HG03196 (cell line): ENCODE measurements around the gene TNFRSF8.

Experiments
- ATAC-seq: cut with Tn5 transposase; IDR thresholded peaks from one replicate; pipeline ENCODE4 v1.9.1; 2021; ENCODE audit not compliant: unreplicated experiment

Gene TNFRSF8

DNA sequence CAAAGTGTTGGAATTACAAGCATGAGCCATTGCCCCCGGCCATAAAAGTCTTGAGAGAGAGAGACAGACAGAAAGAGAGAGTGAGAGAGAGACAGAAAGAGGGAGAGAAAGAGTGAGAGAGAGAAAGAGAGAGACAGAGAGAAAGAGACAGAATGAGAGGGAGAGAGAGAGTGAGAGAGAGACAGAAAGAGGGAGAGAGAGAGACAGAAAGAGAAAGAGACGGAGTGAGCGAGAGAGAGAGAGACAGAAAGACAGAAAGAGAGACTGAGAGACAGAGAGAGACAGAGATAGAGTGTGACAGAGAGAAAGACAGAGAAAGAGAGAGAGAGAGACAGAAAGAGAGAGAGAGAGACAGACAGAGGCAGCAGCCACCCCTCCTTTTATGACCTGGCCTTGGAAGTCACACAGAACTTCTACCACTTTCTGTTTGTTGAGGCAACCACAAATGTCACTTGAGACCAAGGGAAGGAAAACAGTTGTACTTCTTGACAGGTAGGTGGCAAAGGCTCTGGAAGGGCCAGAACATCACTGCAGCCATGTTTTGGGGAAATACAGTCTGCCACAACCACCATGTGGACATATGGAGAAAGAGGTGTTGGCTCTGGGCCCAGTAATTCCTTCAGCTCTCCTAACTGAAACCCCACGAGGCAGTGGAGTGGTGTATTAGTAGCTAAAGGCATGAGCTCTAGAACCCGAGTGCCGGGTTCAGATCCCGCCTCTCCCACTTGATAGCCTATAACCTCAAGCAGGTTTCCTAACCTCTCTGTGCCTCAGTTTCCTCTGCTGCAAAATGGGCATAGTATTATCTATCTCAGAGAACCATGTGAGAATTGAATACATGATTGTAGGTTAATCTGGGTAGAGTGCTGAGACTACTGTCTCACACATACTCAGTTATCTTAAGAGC lies 50.6 kb downstream of the TNFRSF8 start:
- no peak for ATAC-seq

DNA sequence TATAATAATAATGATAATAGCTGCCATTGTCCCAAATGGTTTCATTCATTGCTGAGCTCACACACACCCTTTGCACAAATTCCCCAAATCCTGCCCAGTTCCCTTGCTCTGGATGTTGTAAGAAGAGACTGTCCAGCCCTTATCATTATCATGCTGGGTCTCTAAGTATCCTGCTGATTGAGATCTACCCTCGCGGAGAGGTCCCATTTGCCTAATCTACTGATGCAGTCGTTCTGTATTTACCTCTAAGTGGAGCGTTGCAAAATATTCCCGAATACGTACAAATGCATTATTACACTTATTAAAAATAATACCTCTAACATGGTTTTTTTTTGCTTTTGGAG lies 51.2 kb downstream of the TNFRSF8 start:
- ATAC-seq, result no peak

DNA sequence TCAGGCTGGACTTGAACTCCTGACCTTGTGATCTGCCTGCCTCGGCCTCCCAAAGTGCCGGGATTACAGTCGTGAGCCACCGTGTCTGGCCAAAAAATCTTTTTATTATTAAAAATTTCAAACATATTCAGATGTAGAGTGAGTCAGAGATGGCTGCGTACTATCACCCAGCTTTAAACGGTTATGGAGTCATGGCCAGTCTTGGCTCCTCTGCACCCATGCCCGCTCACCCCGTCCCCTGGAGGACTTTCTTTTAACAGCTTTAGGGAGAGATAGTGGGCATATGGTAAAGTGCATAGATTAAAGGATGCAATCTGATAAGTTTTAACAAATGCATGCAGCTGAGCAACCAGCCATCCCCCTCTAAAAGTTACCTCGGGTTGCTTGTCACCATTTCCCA lies 51.8 kb downstream of the TNFRSF8 start:
- ATAC-seq, result no peak

DNA sequence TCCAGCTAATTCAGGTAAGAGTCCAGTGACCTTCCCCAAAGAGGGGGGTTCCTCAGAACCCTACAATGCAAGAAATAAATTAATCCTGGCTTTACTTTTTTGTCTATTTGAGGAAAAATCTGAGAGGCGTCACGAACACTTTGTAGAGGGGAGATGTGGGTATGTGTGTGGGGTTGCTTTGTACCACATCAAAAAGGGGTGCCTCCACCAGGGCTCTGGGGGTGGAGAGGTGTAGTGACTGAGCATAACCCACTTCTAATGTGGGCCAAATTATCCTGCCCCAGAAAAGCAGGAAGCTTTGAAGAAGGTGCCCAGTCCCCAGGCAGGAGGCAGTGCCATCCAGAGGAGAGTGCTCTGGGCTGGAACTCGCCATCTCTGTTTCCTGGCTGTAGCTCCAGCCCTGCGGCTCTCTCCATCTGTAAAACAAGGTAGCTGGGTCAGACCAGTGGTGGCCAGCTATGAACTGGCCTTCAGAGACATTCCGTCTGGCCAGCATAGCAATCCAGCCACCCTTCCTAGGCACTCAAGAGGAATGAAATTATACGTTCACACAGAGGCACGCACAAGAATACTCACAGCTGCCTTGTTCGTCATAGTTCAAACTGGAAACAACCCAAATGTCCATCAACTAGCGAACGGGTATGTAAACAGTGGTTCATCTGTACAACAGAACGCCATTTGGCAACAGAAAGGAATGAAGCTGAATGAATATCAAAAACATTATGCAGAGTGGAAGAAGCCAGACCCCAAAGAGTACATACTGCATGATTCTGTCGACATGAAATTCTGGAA lies 58.3 kb downstream of the TNFRSF8 start:
- no peak for ATAC-seq

DNA sequence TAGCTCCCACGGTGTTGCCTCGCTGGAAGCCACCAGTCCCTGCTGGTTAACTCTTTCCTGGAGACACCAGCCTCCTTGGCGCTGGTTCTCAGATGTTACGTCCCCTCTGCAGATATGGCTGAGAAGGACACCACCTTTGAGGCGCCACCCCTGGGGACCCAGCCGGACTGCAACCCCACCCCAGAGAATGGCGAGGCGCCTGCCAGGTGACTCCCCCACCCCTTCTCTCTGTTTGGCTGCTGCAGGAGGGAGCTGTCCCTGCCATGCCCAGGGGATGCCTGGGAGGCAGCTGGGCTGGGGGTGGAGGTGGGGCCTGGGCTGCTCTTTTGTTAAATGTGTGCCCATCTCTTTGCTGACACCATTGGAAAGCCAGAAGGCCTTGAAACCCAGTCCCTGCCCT lies 60.1 kb downstream of the TNFRSF8 start:
- no peak for ATAC-seq

DNA sequence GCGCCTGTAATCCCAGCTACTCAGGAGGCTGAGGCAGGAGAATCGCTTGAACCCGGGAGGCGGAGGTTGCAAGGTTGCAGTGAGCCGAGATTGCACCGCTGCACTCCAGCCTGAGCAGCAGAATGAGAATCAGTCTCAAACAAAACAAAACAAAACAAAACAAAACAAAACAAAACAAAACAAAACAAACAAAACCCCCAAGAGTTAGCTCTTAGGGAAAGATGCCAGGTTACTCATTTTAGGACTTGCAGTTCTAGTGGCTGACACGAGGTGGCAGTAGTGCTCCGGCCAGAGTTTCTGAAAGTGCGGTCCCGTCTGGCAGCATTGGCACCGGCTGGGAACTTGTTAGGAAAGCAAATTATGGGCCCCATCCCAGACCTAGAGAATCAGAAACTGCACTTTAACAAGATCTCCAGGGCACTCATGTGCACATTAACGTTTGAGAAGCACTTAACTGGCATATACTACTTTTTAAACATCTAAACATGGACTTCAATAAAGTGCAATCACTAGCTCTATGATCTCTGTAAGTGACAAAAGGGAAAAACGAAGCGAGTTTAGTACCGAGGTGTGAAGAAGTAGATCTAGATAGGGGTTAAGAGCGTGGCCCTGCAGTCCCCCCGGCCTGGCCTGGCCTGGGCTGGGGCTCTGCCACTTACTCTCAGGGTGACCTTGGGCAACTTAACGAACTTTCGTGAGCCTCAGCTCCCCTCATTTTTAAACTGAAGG lies 61.8 kb downstream of the TNFRSF8 start:
- ATAC-seq, result no peak

DNA sequence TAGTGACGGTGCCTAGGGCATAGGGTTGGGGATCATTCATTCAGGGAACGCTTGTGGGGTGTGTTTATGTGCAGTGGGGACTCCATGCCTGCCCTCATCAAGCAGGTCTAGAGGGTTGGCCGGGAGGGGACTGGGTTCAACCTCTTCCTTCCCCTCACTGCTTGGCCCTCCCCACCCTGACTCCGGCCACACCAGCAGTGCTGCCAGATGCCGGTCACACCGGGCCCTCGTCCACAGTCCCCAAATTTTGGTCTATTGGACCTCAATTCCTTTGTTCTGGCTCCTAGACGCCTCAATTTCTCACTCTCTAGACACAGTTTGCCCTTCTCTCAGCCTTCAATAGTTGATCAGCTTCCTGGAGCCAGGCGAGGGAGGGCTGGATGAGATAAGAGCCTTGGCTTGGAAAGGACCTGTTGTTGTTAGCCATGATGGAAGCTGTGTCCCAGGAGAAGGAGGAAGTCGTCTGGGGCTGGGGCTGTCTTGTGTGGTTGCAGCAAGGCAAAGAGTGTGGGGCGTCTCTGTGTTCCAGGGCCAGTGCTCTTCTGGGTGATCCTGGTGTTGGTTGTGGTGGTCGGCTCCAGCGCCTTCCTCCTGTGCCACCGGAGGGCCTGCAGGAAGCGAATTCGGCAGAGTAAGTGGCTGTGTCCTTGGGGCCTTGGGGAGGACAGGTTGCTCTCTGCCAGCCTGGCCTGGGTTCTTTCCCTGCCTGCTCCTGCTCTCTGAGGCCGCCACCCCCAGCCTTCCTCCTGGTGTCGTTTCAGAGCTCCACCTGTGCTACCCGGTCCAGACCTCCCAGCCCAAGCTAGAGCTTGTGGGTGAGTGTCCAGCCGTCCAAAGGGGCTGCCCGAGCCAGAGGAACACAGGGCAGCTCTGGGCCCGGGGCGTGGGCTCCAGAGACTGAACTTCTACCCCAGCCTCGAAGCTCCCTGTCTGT lies 62.6 kb downstream of the TNFRSF8 start:
- ATAC-seq, result no peak

DNA sequence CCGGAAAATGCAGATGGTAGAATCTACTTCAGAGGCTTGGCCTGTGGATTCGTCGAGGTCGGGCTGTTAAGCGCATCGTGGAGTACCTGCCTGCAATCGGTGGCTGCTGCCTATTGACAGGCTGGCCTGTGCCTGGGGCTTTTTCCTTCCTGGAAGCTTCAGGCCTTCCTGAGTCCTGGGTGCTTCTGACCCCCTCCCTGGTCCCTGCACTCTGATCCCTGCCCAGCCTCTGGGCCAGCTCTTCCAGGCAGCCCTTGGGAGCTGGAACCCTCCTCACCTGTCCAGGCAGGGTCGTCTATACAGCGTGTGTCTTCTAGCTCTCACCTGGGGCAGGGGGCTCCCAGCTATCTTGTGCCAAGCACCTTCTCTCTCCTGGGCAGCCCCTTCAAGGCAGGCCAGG lies 63.7 kb downstream of the TNFRSF8 start:
- no peak for ATAC-seq

DNA sequence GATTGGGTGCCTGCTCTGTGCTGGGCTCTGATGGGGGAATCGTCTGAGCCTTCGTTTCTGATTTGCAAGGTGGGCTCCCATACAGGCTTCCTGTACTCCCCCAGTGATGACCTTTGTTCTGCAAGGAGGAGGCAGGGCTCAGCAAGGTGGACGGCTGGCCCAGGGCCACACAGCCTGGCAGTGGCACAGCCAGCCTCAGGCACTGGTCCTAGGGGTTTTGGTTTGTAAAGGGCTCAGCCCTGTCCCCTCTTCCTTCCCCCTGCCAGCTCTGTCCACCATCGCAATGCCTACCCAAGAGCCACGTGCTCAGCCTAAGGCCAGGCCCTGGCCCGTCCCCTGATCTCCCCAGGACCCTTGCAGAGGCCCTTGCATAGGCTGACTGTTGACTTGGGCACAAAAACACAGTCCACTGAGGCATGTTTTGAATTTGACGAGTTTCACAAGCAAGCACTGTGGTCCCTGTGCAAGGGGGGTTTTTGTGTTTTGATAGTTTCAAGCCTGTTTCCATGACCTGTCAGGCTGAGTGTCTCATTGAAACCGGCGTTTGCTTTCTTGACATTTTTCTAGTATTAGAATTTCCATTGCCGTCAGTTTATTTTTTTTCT lies 64.2 kb downstream of the TNFRSF8 start:
- ATAC-seq, result no peak

DNA sequence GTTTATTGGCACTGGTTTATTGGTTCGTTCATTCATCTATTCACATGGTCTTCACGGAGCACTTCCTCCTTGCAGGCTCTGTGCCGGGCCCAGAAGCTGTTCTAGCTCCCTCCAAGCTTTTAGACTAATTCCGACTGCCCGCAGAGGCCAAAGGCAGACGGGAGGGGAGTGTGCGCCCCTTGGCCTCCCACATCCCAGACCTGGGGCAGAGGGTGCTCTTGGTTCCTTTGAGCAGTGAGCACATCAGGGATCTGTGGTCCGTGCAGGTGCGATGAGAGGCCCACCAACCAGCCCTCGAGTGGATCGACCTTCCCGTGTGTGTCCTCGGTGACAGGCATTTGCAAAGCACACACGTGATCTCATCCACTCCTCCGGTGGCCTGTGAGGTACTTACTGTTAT lies 65.0 kb downstream of the TNFRSF8 start:
- no peak for ATAC-seq

DNA sequence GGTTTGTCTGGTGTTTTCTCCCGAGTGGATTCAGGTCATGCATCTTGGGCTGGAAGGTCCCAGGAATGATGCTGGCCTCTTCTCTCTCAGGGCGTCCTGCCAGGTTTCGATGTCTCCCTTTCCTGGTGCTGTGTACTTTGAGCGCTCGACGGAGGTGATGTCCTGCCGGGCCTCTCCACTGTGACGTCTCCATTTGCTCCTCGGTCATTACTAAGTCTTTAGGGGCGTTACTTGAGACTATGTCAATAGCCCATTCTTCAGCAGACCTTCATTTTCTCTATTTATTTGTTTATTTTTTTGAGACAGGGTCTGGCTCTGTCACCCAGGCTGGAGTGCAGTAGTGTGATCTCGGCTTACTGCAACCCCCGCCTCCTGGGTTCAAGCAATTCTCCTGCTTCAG lies 66.5 kb downstream of the TNFRSF8 start:
- ATAC-seq, result no peak

DNA sequence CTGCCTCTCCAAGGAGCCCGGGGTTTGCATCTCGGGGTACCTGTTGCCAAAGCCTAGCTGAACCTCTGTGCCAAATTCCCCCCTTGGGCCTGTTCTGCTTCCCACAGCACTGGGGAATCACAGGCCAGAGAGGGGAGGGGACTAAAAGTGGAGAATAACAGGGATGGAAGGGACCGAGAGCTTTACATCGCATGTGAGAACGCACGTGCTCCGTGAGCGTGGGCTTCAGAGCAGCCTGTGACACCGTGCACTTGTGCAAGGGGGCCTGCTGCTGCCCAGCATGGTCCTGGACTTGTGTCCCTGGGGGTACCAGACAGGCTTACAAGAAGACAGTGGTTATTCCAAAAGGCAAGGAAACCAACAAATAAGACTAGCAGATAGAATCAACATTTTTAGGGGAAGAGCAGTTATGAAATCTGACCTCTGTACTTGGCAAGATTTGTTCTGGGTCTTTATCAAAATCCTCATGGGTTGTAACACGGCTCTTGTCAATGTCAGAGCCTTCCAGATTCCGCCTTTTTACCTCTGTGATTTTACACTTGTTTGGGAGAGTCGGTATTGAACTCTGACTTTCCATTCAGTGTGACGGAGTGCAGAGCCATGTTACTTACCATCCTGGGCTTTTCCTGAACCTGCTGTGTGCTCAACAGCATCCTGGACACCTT lies 67.5 kb downstream of the TNFRSF8 start:
- no peak for ATAC-seq

DNA sequence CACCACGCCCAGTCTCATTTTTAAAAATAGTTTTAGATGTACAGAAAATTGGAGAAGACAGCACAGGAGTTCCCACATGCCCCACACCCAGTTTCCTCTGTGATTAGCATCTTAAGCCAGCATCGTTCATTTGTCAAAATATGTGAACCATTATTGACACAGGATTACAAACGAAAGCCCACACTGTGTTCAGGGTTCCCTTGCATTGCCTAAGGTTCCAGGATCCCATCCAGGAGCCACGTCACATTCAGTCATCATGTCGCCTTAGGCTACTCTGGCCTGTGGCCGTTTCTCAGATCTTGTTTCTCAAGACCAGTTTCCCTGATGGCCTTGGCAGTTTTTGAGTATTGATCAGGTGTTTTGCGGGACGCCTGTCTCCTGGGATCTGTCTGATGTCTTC lies 69.0 kb downstream of the TNFRSF8 start:
- no peak for ATAC-seq

DNA sequence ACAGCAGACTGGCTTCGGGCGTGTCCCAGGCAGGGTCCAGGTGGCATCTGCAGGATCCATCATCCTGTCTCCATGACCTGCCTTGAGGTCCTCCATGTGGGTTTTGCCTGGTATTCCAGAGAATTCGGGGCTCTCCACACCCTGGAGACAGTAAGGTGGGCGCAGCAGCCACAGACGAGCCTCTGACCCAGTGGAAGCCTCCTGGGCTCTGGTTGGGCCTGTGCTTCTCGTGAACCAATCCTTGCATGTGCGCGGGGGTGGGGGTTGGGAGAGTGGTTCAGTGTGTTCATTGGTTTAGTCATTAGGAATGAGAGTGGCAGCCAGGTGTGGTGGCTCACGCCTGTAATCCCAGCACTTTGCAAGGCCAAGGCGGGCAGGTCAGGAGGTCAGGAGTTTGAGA lies 71.6 kb downstream of the TNFRSF8 start:
- ATAC-seq, result no peak

DNA sequence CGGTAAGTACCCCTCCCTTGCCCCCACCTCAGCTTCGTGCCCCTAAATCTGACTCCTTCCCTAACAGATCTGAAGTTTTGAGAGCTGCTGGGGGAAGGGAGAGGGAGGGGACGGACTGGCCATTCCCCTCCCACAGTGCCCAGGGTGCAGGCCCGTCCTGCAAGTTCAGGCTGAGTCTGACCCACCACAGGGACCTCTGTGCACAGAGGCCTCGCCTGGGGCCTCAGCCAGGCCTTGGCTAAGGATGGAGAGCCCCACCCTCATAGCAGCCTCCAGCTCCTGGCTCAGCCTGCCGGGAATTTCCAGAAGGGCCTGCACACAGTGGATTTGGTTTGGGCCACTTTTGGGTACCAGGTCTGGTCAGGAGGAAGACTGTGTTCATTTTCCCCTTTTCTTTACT lies 72.5 kb downstream of the TNFRSF8 start:
- no peak for ATAC-seq

DNA sequence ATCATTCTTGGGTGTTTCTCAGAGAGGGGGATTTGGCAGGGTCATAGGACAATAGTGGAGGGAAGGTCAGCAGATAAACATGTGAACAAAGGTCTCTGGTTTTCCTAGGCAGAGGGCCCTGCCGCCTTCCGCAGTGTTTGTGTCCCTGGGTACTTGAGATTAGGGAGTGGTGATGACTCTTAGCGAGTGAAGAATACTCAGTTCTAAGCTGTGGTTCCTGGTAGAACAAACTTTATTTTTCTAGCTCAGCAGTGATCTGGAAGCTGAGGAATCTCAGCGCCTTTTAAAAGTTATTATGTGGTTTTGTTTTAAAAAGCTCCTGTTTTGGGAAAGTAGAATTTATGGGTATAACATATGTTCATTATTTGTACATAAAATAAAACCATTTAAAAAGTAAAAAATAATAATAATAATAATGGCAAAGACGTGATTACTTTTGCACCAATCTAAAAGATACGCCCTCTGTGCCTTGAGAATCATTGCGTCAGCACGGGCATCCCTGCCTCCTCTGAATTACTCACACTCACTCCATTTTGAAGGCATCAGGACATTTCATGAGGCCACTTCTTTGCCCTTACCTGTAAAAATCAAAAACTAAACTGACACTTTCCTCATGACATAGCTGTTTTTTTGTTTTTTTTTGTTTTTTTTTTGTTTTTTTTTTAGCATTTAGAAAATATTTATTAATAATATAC lies 74.0 kb downstream of the TNFRSF8 start:
- ATAC-seq, result no peak

DNA sequence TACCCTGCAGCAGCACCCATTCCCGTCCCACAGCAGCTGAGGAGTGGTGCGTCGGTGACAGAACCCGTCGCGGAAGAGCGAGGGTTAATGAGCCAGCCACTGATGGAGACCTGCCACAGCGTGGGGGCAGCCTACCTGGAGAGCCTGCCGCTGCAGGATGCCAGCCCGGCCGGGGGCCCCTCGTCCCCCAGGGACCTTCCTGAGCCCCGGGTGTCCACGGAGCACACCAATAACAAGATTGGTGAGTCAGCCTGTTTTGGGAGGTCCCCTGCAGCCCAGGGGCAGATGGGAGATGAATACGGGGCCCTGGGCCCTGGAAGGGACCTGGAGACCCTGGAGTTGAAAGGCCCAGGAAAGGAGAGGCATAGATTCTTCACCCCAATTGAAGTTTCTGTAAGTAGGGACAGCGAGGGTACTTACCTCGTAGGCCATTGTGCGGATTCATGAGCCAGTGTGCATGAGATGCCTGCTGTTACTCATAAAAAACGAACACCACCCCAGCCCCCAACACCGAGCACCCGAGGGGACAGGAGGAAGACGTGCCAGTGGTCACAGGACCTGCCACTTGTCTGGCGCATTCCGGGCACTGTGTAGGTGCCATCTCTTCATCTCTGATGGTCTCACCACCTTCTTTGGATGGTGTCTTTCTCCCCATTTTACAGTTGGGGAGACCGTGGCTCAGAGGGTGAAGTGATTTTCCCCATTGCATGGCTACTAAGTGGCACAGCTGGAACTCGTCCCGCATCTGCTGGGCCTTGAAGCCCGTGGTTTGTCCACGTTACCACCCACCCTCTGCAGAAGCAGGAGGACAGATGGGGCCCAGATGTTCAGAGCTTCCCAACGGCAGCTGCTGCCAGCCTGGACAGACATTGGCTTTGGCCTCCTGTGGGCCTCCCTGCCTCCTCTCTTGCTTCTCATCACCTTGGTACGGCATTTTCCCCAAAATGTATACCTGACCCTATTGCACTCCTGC lies 75.4 kb downstream of the TNFRSF8 start:
- ATAC-seq, result no peak

DNA sequence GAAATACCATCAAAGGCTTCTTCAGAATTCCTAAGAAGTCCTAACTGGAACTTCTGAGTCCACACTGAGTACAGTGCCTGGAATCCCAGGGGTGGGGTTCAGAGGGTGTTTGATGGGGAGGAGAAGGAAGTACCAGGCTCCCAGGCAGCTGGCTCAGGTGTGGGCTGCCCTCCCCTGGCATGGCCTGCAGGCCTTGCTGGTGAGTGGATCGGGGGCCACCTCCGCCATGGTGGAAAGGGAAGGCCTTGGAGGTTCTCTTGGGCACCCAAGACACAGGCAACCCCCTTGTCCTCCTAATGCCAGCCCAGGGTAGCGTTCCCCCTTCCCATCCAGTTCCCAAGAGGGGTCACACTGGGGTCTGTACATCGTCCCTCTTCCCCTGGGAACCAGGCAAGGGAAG lies 76.9 kb downstream of the TNFRSF8 start:
- no peak for ATAC-seq
